HepG2 (cell line): ENCODE data around the gene C1orf50. TPM values are rescaled to one million over a fixed set of nuclear protein-coding genes. Genes with fewer than 3 reads are reported as not detected.
A peak's percentile ranks its signal among the peaks of the same experiment; 100 is the strongest.

Experiments
- ARNT2 ChIP-seq: sonication (generic); formaldehyde crosslinking; IDR thresholded peaks from 2 replicates; pipeline ENCODE4 v1.8.0; 2022; ENCODE audit warnings: mild to moderate bottlenecking, low read depth, missing genetic modification reagents, moderate library complexity
- ARNTL ChIP-seq: sonication (generic); formaldehyde crosslinking; IDR thresholded peaks from 2 replicates; pipeline ENCODE4 v1.4.0; 2020; ENCODE audit warnings: mild to moderate bottlenecking, missing genetic modification reagents
- CEBPB ChIP-seq: IDR thresholded peaks from 2 replicates; pipeline ENCODE4 v1.6.1; 2011; ENCODE audit warnings: low read depth, low read length, improper control_type of control experiment, borderline replicate concordance
- KDM5B ChIP-seq: sonication (generic); formaldehyde crosslinking; IDR thresholded peaks from 2 replicates; pipeline ENCODE4 v1.4.0; 2020; ENCODE audit warnings: missing genetic modification reagents, mild to moderate bottlenecking, borderline replicate concordance
- MAFK ChIP-seq, 2 experiments: IDR thresholded peaks in 1 of 2; conservative IDR thresholded peaks in 1 of 2; 2 replicates each; pipeline ENCODE4 v1.6.1; 2011; ENCODE audit warnings: improper control_type of control experiment in 2 of 2, low read length in 2 of 2
- NAIF1 ChIP-seq: sonication (generic); formaldehyde crosslinking; IDR thresholded peaks from 2 replicates; pipeline ENCODE4 v1.5.0; 2020; ENCODE audit warnings: mild to moderate bottlenecking, missing genetic modification reagents, borderline replicate concordance
- NFE2 ChIP-seq: sonication (generic); formaldehyde crosslinking; IDR thresholded peaks from 2 replicates; pipeline ENCODE4 v1.4.0; 2020; ENCODE audit warnings: missing genetic modification reagents
- NRL ChIP-seq: sonication (generic); formaldehyde crosslinking; IDR thresholded peaks from 2 replicates; pipeline ENCODE4 v1.5.0; 2020; ENCODE audit warnings: missing genetic modification reagents, mild to moderate bottlenecking, moderate library complexity, borderline replicate concordance
- PLRG1 ChIP-seq: fragments of 450-650 bp; conservative IDR thresholded peaks from 2 replicates; pipeline ENCODE4 v1.6.1; 2016
- SNAI1 ChIP-seq: sonication (generic); formaldehyde crosslinking; IDR thresholded peaks from 2 replicates; pipeline ENCODE4 v1.5.0; 2020; ENCODE audit warnings: mild to moderate bottlenecking, missing genetic modification reagents, borderline replicate concordance
- ZNF563 ChIP-seq: sonication (generic); formaldehyde crosslinking; IDR thresholded peaks from 2 replicates; pipeline ENCODE4 v1.8.0; 2022; ENCODE audit warnings: mild to moderate bottlenecking, moderate library complexity, missing genetic modification reagents
- ZNF574 ChIP-seq: sonication (generic); formaldehyde crosslinking; IDR thresholded peaks from 2 replicates; pipeline ENCODE4 v1.4.0; 2020; ENCODE audit warnings: missing genetic modification reagents
- ZNF770 ChIP-seq: sonication (generic); formaldehyde crosslinking; IDR thresholded peaks from 2 replicates; pipeline ENCODE4 v1.5.0; 2020; ENCODE audit warnings: mild to moderate bottlenecking, missing genetic modification reagents
- polyA plus RNA-seq, 8 experiments: library from polyadenylated mRNA; depleted of rRNA in 3 of 8; stranded (reverse) in 7 of 8; unstranded in 1 of 8; fragments of >200 nt; fragmentation: Illumina TruSeq in 4 of 8; extraction: Trizol in 4 of 8; gene quantifications; 2 replicates each; pipeline versions ENCODE4 v1.2.1 to v1.2.3, GENCODE V29; 2011 to 2016; ENCODE audit warnings: low read depth in 4 of 8, missing spikeins in 1 of 8, mixed read lengths in 1 of 8; ENCODE audit not compliant: insufficient read depth in 1 of 8
- total RNA-seq, 5 experiments: library from RNA; depleted of rRNA; stranded (reverse); fragments of >200 nt; fragmentation: Illumina TruSeq; extraction: Trizol; gene quantifications; 2 replicates each; pipeline ENCODE4 v1.2.3, GENCODE V29; 2016; ENCODE audit warnings: low read depth in 1 of 5
- TF ChIP-seq, protein P1 (sequence below): sonication (generic); formaldehyde crosslinking; IDR thresholded peaks from 2 replicates; pipeline ENCODE4 v1.4.0; 2020; ENCODE audit warnings: mild to moderate bottlenecking, missing genetic modification reagents

C1orf50 gene
- total and polyA plus RNA-seq, 2 of the 13 experiments (the other 11 are each of a cell fraction or from before 2014, with no cell fraction given) = 4.3 to 4.8 TPM

DNA sequence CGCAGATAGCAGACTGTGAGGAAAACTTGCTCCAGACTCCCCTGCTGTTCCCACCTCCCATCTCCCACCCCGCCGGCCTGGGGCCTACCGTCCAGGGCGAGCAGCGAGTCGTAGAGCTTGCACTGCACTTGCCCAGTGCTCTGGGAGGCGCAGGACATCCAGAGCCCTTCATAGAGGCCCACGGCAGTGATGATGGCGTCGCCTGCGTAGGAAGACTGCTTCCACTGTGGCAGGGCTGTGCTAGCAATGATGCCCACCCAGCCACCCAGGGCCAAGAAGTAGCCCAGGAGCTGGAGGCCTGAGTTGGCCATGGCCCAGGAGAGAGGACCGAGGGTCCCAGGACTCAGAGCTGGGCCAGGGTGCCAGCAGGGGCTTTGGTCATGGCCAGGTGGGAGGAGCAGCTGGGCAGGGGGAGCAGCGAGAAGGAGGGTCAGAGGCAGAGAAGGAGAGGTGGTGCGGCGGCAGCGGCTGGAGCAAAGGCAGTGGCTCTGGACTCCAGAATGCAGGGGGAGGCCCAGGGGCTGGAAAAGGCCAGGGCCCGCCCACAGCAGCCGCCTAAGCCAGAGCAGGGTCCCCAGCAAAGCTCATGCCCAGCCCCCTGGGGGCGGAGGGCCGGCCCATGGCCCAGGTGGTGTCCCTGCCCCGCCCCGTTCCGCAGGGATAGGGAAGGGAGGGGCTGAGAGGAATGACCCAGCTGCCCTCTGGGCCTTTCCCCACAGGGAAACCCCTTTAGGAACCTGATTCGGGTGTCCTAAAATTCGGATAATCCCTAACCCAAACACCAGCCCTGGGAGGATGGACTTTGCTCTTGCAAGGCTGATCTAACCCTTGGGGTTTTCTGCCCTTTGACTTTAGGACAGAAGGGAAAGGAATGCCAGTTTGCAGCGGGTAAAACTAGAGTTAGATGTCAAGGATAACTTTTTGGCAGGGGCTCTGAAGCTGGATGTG, 27.0 kb upstream of the C1orf50 start, which contains the start of gene CLDN19 (continued):
- TF ChIP-seq NFE2 (CRISPR knock-in tag) (no peak), NRL (CRISPR knock-in tag) (peak; percentile 43; the same call in 1 of the 2 replicates), ZNF770 (peak; percentile 81), ZNF563 (no peak), MAFK (conservative IDR thresholded peaks at IDR 0.05 in 1 of 2, IDR thresholded peaks at IDR 0.05 in 1 of 2; ENCODE audit: low read length in 2 of 2) (no peak), NAIF1 (CRISPR knock-in tag) (peak; percentile 69; the same call in 1 of the 2 replicates), ARNT2 (peak; percentile 60; the same call in 1 of the 2 replicates), CEBPB (no peak), ZNF574 (CRISPR knock-in tag) (peak; percentile 47), KDM5B (CRISPR knock-in tag) (peak; percentile 47), PLRG1 (no peak), SNAI1 (CRISPR knock-in tag) (no peak), ARNTL (peak; percentile 6; the same call in 1 of the 2 replicates)
- TF ChIP-seq, protein P1, sequence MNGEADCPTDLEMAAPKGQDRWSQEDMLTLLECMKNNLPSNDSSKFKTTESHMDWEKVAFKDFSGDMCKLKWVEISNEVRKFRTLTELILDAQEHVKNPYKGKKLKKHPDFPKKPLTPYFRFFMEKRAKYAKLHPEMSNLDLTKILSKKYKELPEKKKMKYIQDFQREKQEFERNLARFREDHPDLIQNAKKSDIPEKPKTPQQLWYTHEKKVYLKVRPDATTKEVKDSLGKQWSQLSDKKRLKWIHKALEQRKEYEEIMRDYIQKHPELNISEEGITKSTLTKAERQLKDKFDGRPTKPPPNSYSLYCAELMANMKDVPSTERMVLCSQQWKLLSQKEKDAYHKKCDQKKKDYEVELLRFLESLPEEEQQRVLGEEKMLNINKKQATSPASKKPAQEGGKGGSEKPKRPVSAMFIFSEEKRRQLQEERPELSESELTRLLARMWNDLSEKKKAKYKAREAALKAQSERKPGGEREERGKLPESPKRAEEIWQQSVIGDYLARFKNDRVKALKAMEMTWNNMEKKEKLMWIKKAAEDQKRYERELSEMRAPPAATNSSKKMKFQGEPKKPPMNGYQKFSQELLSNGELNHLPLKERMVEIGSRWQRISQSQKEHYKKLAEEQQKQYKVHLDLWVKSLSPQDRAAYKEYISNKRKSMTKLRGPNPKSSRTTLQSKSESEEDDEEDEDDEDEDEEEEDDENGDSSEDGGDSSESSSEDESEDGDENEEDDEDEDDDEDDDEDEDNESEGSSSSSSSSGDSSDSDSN = peak; percentile 46; the same call in 1 of the 2 replicates
